Psoas muscle (tissue), 8 donors: ENCODE measurements around the gene CSF3R. TPM values are rescaled to one million over a fixed set of nuclear protein-coding genes. Genes with fewer than 3 reads are reported as not detected.

Source experiments
- ATAC-seq, 4 donors: fragments of 200-7000 bp; cut with Tn5 transposase; one replicate each; pipeline ENCODE4 v1.9.1; 2020; ENCODE audit warnings: moderate library complexity in 3 of 4, mild to moderate bottlenecking in 2 of 4
- DNase-seq, 2 donors: peaks; one replicate each; pipeline ENCODE4 v3.0.0-alpha.2; 2020
- H3K27ac ChIP-seq: fragments of 200-600 bp; one replicate; pipeline ENCODE4 v1.8.0; 2022
- H3K27me3 ChIP-seq, 3 donors: fragments of 200-600 bp in 1 of 3; one replicate each; pipeline versions ENCODE4 v1.6.1 to v1.8.0; 2013 to 2022; ENCODE audit warnings: low read length in 2 of 3, mild to moderate bottlenecking in 2 of 3, moderate library complexity in 1 of 3; ENCODE audit not compliant: insufficient read depth in 3 of 3
- H3K36me3 ChIP-seq, 2 donors: fragments of 200-600 bp in 1 of 2; one replicate each; pipeline versions ENCODE4 v1.6.1 to v1.8.0; 2013 to 2022; ENCODE audit warnings: low read depth in 1 of 2, mild to moderate bottlenecking in 1 of 2, moderate library complexity in 1 of 2; ENCODE audit not compliant: insufficient read depth in 1 of 2
- H3K4me1 ChIP-seq: fragments of 200-600 bp; one replicate; pipeline ENCODE4 v1.8.0; 2022
- H3K4me3 ChIP-seq: fragments of 200-600 bp; one replicate; pipeline ENCODE4 v1.8.0; 2022; ENCODE audit warnings: mild to moderate bottlenecking
- H3K9me3 ChIP-seq: fragments of 200-600 bp; one replicate; pipeline ENCODE4 v1.8.0; 2022
- WGBS, 3 donors: extraction: QIAGEN DNeasy Blood & Tissue Kit; methylation state at CpG; one replicate each; pipeline versions ENCODE4 v1.1.6 to v1.1.7; 2013; 5-methylcytosine and 5-hydroxymethylcytosine counted together
- intact Hi-C, 2 donors: fragments of 100-400 bp; cut with DNase I; formaldehyde crosslinking; loops; one replicate each; pipeline versions ENCODE4 v1.11.0 to v1.14.2; 2022
- polyA plus RNA-seq, 3 donors: library from polyadenylated mRNA; stranded (reverse); fragments of 200-250 nt; gene quantifications; one replicate each; pipeline ENCODE4 v1.2.3, GENCODE V29; 2013
- total RNA-seq, 4 donors: library from RNA; stranded (reverse); fragmentation: NEBNext Ultra II Directional in 2 of 4; extraction: Animal tissue kit (Norgen Biotek cat#: 25700) in 2 of 4; gene quantifications; one replicate each; pipeline versions ENCODE4 v1.2.1 to v1.2.4, GENCODE V29; 2021 to 2023
- TF ChIP-seq, protein P1 (sequence below): fragments of 200-600 bp; IDR thresholded peaks from one replicate; pipeline ENCODE4 v1.8.0; 2022; ENCODE audit warnings: antibody characterized with exemption
- donor health status: healthy with polysubstance abuse.
- donor health status: DM: no; HTN: no; CAD: no; lungs with moderate emphysema.
- donor health status: Bipolar disorder and iron deficiency.
- donor health status: healthy.
- donor health status: DM: yes; HTN: yes; CAD: no.
- donor health status: DM: no; HTN: no; CAD: no.
- donor health status: DM: no; HTN: no; CAD: no.
- donor health status: DM: yes; HTN: yes; CAD: no.

CSF3R gene
- total and polyA plus RNA-seq, 7 donors = 0.52 to 6.5 (median 1.9) TPM

DNA sequence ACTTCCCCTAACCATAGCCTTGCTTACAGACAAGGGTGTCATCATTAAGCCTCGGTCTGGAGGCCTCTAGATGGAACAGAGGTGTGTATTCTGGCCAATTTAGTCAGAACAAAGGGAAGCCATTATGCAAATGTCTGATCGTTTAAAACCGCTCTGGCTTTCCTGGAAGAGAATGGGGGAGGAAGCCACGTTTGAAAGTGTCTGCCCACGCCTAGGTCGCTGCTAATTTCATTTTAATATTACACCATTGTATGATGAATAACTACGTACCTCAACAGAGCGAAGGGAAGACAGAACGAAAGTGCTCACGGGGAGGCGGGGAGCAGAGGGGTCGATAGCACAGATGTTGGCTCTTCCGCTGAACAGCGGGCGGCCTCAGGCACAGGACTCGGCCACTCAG lies 41.1 kb upstream of the CSF3R start:
- Histone ChIP-seq H3K27ac (no peak overlapping the region), H3K4me1 (no peaks in the 10 kb centered on the region), H3K9me3 (no peaks in the 10 kb centered on the region), H3K27me3 (peaks cover 0 to 10% (median 0%) of the 10 kb centered on the region in 3 donors), H3K4me3 (no peak overlapping the region), H3K36me3 (no peaks in the 10 kb centered on the region)
- DNase-seq (no peak), ATAC-seq (no peak)
- intact Hi-C loops = no loop called here
- 61 to 66% (median 63%) methylated on average over 16 of the region's 16 CpGs for WGBS, 3 donors
- TF ChIP-seq, protein P1, sequence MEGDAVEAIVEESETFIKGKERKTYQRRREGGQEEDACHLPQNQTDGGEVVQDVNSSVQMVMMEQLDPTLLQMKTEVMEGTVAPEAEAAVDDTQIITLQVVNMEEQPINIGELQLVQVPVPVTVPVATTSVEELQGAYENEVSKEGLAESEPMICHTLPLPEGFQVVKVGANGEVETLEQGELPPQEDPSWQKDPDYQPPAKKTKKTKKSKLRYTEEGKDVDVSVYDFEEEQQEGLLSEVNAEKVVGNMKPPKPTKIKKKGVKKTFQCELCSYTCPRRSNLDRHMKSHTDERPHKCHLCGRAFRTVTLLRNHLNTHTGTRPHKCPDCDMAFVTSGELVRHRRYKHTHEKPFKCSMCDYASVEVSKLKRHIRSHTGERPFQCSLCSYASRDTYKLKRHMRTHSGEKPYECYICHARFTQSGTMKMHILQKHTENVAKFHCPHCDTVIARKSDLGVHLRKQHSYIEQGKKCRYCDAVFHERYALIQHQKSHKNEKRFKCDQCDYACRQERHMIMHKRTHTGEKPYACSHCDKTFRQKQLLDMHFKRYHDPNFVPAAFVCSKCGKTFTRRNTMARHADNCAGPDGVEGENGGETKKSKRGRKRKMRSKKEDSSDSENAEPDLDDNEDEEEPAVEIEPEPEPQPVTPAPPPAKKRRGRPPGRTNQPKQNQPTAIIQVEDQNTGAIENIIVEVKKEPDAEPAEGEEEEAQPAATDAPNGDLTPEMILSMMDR = no peak

DNA sequence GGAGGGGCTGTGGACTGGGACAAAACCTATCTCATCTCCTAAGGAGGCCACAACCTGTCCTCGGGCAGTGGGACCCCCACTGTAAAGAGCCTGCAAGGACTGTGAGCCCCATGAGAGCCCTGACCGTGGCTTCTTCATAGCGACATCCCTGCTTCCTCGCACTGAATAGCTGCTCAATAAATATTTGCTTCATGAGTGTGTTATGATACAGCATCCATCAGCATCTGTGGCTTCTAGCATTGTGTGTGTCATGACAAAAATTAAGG lies 40.5 kb upstream of the CSF3R start:
- WGBS, 3 donors = 73 to 84% (median 82%) methylated on average over 4 of the region's 4 CpGs
- Histone ChIP-seq H3K36me3 (no peaks in the 10 kb centered on the region), H3K4me1 (no peaks in the 10 kb centered on the region), H3K27ac (no peak overlapping the region), H3K9me3 (no peaks in the 10 kb centered on the region), H3K4me3 (no peak overlapping the region), H3K27me3 (peaks cover 0 to 3% (median 0%) of the 10 kb centered on the region in 3 donors)
- intact Hi-C loops = no loop called here
- TF ChIP-seq, protein P1 = no peak
- DNase-seq = no peak
- no peak for ATAC-seq

DNA sequence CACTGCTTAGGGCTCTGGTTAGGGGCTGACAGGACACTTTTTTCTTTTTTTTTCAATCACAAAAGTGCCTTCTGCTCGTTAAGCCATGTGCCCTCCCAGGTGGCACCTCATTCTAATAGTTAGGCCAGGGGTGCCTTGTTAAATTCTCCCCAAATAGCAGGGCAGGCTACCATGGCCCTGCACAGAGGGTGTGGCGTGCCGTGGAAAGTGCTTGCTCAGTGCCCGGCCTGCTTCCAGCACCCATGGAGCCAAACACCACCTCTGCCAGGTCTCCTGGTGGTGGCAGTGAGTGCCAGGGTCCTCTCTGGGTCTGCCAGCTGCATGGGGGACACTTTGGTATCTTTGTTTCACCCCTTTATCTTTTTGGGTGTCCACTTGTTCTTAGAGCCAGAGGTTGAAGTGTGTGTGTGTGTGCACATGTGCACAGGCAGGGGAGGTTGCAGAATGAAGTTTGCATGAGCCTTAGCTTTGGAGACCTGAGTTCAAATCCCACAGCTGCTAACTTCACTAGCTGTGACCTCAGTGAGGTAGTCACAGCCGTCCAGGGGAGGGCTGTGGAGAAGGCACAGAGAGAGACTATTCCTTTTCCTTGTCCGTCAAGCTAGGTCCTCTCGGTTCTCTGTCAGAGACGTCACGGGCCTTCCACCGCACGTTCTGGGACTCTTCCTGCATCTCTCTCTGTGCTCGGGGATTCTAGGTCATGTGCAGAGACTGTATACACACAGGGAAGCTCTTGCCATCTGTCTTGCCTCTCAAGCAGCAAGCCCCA lies 39.9 kb upstream of the CSF3R start:
- H3K4me1 ChIP-seq = no peaks in the 10 kb centered on the region
- WGBS, 3 donors = 71 to 74% (median 72%) methylated on average over 12 of the region's 12 CpGs
- intact Hi-C loops = no loop called here
- no peaks in the 10 kb centered on the region for H3K36me3 ChIP-seq
- no peak overlapping the region for H3K27ac ChIP-seq
- ATAC-seq = no peak
- no peaks in the 10 kb centered on the region for H3K27me3 ChIP-seq
- no peak overlapping the region for H3K4me3 ChIP-seq
- DNase-seq = no peak
- TF ChIP-seq, protein P1 = no peak
- no peaks in the 10 kb centered on the region for H3K9me3 ChIP-seq

- TF ChIP-seq, protein P1 = no peak
- WGBS, 3 donors = 84 to 94% (median 87%) methylated on average over 8 of the region's 8 CpGs
- no peak overlapping the region for H3K27ac ChIP-seq
- no peaks in the 10 kb centered on the region for H3K27me3 ChIP-seq
- no peaks in the 10 kb centered on the region for H3K4me1 ChIP-seq
- ATAC-seq (no peak), DNase-seq (no peak)
- no peaks in the 10 kb centered on the region for H3K9me3 ChIP-seq
- no peaks in the 10 kb centered on the region for H3K36me3 ChIP-seq
- intact Hi-C loops = no loop called here
- H3K4me3 ChIP-seq = no peak overlapping the region
These were observed 39.3 kb upstream of the CSF3R start for GRCh38 chr1:36522021-36522420.
